ENCODE results near the gene TEX52.

TEX52 gene

DNA sequence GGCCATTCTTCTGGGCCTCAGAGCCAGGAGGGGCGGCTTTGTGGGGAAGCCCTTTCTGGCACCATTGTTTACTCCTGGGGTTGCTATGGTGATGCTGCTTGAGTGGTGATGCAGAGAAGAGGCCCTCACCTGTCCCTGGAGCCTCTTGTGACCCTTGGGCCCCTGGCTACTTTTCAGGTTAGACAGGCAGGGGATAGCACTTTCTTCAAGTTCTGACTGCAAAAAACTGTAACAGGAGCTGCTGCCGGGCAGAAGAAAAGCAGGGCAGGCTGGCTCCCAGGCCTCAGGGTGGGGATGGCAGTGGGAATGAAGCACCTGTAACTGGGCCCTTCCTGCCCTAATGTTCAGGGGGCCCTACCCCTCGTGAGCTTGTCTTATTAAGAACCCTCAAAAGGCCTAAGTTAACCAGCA, at the start of gene TEX52:
Gene TEX52 (minus strand): TSS at position 19 of the 411 bp plus-strand sequence. CDS start 13 bp downstream, at position 6.
- in situ Hi-C loops (cut with MboI; ENCODE audit: low sequenced_read_pairs) = no loop called here

DNA sequence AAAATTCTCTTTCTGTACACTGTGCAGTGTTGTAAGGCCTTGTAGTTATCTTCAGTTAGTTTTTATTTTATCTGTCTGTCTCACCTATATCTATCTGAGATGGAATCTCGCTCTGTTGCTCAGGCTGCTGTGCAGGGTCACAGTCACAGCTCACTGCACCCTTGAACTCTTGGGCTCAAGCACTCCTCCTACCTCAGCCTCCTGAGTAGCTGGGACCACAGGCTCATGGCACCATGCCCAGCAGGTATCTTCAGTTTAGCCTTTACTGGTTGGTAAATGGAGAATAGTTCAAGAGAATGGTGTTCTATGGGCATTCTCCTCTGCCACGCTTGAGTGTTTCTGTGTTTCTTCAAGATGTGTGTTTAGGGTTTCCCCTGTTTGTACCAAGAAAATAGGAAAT, 47.4 kb upstream of the TEX52 start:
- in situ Hi-C loops (cut with MboI; ENCODE audit: low sequenced_read_pairs) = no loop called here

GRCh38 chr12:2902272-2902880, 45.5 kb upstream of the TEX52 start:
- in situ Hi-C loops (cut with MboI; ENCODE audit: low sequenced_read_pairs) = no loop called here

GRCh38 chr12:2900642-2901041, 43.8 kb upstream of the TEX52 start:
- in situ Hi-C loops (cut with MboI; ENCODE audit: low sequenced_read_pairs) = no loop called here

- in situ Hi-C loops (cut with MboI; ENCODE audit: low sequenced_read_pairs) = no loop called here
Measured at GRCh38 chr12:2897418-2897817, 40.6 kb upstream of the TEX52 start.

- in situ Hi-C loops (cut with MboI; ENCODE audit: low sequenced_read_pairs) = no loop called here
Measured at GRCh38 chr12:2895511-2895910, 38.7 kb upstream of the TEX52 start.

DNA sequence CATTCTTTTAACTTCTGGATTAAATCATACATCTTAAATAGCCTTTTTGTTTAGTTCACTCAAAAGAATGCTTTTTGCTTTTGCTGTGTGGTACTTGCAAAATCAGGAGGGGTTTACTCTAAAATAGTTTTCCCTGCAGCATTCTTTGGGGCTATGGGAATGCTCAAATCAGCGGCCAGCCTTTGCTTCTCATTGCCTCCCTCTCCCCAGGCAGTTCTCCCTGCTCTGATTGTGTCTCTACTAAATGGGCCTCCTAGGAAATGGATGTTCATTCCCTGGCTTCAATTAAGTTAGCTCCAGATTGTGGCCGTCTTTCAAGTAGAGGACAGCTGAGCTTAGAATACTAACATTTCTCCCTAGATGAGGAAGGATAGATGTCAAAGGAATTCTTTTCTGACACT, 38.2 kb upstream of the TEX52 start:
- in situ Hi-C loops (cut with MboI; ENCODE audit: low sequenced_read_pairs) = no loop called here

DNA sequence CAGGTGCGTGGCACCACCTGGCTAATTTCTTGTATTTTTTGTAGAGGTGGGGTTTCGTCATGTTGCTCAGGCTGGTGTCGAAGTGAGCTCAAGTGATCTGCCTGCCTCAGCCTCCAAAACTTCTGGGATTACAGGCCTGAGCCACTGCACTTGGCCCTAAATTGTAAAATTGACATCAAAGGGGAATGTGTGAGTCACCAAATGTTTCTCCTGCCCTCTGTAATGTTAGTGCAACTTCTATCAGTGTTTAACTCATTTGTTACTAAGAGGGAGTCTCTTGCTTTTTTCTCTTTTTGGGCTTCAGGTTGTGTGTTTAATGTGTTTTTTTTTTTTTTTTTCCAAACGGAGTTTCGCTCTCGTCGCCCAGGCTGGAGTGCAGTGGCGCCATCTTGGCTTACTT, 36.2 kb upstream of the TEX52 start:
- in situ Hi-C loops (cut with MboI; ENCODE audit: low sequenced_read_pairs) = no loop called here

GRCh38 chr12:2892246-2892645, 35.4 kb upstream of the TEX52 start:
- in situ Hi-C loops (cut with MboI; ENCODE audit: low sequenced_read_pairs) = no loop called here

- in situ Hi-C loops (cut with MboI; ENCODE audit: low sequenced_read_pairs) = no loop called here
Measured at GRCh38 chr12:2891240-2892053, 34.6 kb upstream of the TEX52 start.

DNA sequence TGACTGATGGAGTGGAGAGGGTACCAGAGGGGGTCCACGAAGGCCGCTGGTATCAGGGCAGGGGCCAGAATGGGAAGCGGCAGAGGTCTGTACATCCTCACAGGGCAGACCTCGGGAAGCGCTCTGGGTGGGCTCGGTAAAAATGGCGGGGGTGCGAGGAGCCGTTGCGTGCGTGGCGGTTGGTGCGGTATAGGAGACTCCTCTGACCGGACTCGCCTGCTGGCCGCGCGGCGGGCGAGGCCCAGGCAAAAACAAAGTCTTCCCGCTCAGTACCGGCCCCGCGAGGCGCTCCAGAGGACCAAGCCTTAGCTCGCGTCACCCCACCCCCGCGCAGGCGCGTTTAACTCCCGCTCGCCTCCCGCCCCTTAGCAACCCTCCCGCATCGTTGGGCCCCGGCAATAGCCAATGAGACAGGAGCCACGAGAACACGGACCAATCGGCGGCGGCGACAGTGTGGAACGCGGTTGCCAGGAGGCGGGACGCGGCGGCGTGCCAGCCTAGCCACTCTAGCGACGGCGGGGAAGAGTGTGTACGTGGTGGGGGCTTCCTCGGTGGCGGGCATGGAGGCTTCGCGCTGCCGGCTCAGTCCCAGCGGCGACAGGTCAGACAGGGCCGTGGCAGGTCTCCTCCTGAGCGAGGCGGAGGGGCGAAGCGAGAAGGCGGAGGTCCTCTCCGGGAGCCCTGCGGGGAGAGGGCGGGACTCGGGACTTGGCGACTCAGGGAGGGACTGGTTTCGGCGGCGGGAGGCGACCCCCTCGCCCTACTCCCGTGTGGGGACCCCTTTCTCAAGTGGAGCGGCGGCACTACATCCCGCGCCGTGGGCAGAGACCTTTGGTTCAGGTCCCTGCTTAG, 33.8 kb upstream of the TEX52 start, which contains the start of gene TULP3:
Gene TULP3 (plus strand): TSS at position 504 of the 852 bp plus-strand sequence. CDS start 57 bp downstream, at position 561.
- in situ Hi-C loops (cut with MboI; ENCODE audit: low sequenced_read_pairs) = no loop called here

GRCh38 chr12:2890001-2890387, 33.2 kb upstream of the TEX52 start:
- in situ Hi-C loops (cut with MboI; ENCODE audit: low sequenced_read_pairs) = no loop called here

DNA sequence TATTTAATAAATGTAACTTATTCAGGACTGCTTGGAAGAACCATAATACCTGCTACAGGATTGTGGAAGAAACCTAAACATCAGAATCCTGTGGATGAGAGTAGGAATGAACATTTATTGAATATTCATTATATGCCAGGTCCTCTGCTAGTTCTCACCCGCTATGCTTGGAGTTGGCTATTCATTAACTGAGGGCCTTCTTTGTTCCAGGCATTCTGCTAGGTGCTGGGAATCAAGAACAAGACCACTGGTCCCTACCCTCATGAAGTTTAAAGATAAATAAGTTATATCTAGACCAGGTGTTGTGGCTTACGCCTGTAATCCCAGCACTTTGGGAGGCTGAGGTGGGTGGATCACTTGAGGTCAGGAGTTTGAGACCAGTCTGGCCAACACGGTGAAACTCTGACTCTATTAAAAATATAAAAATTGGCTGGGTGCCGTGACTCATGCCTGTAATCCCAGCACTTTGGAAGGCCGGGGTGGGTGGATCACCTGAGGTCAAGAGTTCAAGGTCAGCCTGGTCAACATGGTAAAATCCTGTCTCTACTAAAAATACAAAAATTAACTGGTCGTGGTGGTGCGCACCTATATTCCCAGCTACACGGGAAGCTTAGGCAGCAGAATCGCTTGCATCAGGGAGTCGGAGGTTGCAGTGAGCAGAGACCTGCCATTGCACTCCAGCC, 30.1 kb upstream of the TEX52 start:
- in situ Hi-C loops (cut with MboI; ENCODE audit: low sequenced_read_pairs) = no loop called here

DNA sequence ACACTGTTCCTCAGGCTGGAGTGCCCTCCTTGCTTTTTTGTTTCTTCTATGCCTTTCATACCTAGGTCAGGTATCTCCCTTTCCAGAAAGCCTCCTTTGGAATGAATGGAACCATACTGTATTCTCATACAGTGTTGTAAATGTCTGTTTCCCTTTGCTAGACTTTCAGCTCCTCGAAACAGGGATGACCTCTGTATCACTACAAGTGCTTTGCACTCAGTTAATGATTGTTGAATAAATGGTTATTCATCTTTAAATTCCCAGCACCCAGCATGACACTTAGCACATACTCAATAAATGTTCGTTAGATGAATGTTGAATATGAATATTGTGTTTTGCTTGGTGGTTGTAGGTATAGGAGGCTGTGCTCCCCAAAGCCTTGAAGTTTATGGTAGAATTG, 28.0 kb upstream of the TEX52 start:
- in situ Hi-C loops (cut with MboI; ENCODE audit: low sequenced_read_pairs) = no loop called here

- in situ Hi-C loops (cut with MboI; ENCODE audit: low sequenced_read_pairs) = no loop called here
Measured at GRCh38 chr12:2879853-2880252, 23.0 kb upstream of the TEX52 start.

- in situ Hi-C loops (cut with MboI; ENCODE audit: low sequenced_read_pairs) = no loop called here
Measured at GRCh38 chr12:2877953-2878732, 21.3 kb upstream of the TEX52 start.

- in situ Hi-C loops (cut with MboI; ENCODE audit: low sequenced_read_pairs) = no loop called here
Measured at GRCh38 chr12:2877047-2877952, 20.5 kb upstream of the TEX52 start, which contains the start of the genes FOXM1 and RHNO1. Gene FOXM1 (minus strand): TSS chr12:2877174. CDS start chr12:2874478, 2,696 bp downstream. Gene RHNO1 (plus strand): TSS chr12:2877223. CDS start chr12:2885367, 8,144 bp downstream.

DNA sequence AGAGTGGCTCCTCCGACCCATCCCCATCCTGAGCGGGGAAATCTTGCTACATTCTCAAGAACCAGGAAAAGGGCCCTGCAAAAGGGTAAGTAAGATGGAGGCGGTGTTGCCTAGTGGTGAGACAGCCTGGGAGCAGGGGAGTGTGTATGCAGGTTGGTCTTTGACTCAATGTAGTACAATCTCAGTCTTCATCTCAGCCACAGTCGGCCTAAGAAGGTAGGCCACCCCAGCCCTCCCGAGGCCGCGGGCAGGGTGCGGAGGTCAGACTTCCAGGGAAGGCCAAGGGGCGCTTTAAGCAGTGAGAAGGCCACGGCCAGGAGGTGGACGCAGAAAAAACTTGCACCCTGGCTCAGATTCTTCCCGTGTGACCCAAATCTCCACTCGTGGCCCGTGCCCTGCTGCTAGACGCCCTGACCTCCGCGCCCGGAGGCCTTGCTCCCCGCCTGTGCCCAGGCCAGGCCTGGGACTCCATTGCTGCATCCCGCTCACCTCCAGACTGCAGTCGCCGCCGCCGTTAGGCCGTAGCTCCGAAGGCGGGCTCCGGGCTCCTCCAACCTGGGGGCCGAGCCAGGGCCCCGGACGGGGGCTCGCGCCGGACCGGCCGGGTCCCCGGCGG, 19.7 kb upstream of the TEX52 start:
- in situ Hi-C loops (cut with MboI; ENCODE audit: low sequenced_read_pairs) = no loop called here
